ENCODE results near the gene ABCB8.

ABCB8 gene

GRCh38 chr7:151057989-151058780 lies 29.9 kb downstream of the ABCB8 start:
- DNase-seq (ENCODE audit: low read depth), result peak; percentile 97

- no peak for DNase-seq (ENCODE audit: low read depth)
Observed at GRCh38 chr7:151058781-151059366, 30.6 kb downstream of the ABCB8 start.

- peak; percentile 64 for DNase-seq (ENCODE audit: low read depth)
Observed at GRCh38 chr7:151059367-151060112, 31.3 kb downstream of the ABCB8 start, which contains the start of gene SLC4A2. Gene SLC4A2 (plus strand): TSS chr7:151059589. CDS start chr7:151061988, 2,399 bp downstream.

GRCh38 chr7:151060113-151060415 lies 31.8 kb downstream of the ABCB8 start:
- no peak for DNase-seq (ENCODE audit: low read depth)

GRCh38 chr7:151060416-151061212 lies 32.4 kb downstream of the ABCB8 start:
- no peak for DNase-seq (ENCODE audit: low read depth)

GRCh38 chr7:151061213-151062110 lies 33.2 kb downstream of the ABCB8 start:
- DNase-seq (ENCODE audit: low read depth), result no peak

- no peak for DNase-seq (ENCODE audit: low read depth)
Observed at GRCh38 chr7:151062111-151062398, 33.8 kb downstream of the ABCB8 start.

- DNase-seq (ENCODE audit: low read depth), result no peak
Observed at GRCh38 chr7:151062399-151063211, 34.4 kb downstream of the ABCB8 start.

- no peak for DNase-seq (ENCODE audit: low read depth)
Observed at GRCh38 chr7:151063212-151063561, 34.9 kb downstream of the ABCB8 start.

- DNase-seq (ENCODE audit: low read depth), result no peak
Observed at GRCh38 chr7:151064454-151064853, 36.2 kb downstream of the ABCB8 start.

GRCh38 chr7:151064993-151065392 lies 36.7 kb downstream of the ABCB8 start:
- no peak for DNase-seq (ENCODE audit: low read depth)

- DNase-seq (ENCODE audit: low read depth), result no peak
Observed at GRCh38 chr7:151065516-151065915, 37.3 kb downstream of the ABCB8 start.

GRCh38 chr7:151066273-151066974 lies 38.2 kb downstream of the ABCB8 start:
- no peak for DNase-seq (ENCODE audit: low read depth)

GRCh38 chr7:151068069-151068773 lies 40.0 kb downstream of the ABCB8 start:
- DNase-seq (ENCODE audit: low read depth), result no peak

GRCh38 chr7:151069841-151070573 lies 41.8 kb downstream of the ABCB8 start:
- no peak for DNase-seq (ENCODE audit: low read depth)

GRCh38 chr7:151070574-151070960 lies 42.3 kb downstream of the ABCB8 start:
- DNase-seq (ENCODE audit: low read depth), result no peak

GRCh38 chr7:151071032-151071866 lies 43.0 kb downstream of the ABCB8 start:
- DNase-seq (ENCODE audit: low read depth), result no peak

GRCh38 chr7:151073990-151074389 lies 45.7 kb downstream of the ABCB8 start:
- DNase-seq (ENCODE audit: low read depth), result no peak
